ENCODE data around the gene NYNRIN. TPM values are rescaled to one million over a fixed set of nuclear protein-coding genes. Genes with fewer than 3 reads are reported as not detected.
"Not testable (repeated sequence)": the region's sequence is repeated elsewhere in the genome, so short reads cannot be mapped to it uniquely, and the experiment has no call there.

Gene NYNRIN
- total RNA-seq, 4 donors from 2014 or later = 3.2 to 15.5 (median 10.3) TPM

GRCh38 chr14:24370748-24371147, 28.1 kb upstream of the NYNRIN start:
- Histone ChIP-seq H3K4me1 (peaks cover 0 to 24% (median 12%) of the 10 kb centered on the region in 4 donors), H3K4me3 (no peak overlapping the region), H3K27ac (no peak overlapping the region), H3K27me3 (no peaks in the 10 kb centered on the region), H3K36me3 (no peaks in the 10 kb centered on the region), H3K9me3 (no peaks in the 10 kb centered on the region)
- DNase-seq = no peak
- no peak for TF ChIP-seq CTCF (IDR thresholded peaks at IDR 0.05)
- no peak for TF ChIP-seq POLR2A (IDR thresholded peaks at IDR 0.05)

- DNase-seq, H3K4me3 ChIP-seq, H3K27ac ChIP-seq, H3K36me3 ChIP-seq, H3K27me3 ChIP-seq, H3K9me3 ChIP-seq: not testable (repeated sequence)
- H3K4me1 ChIP-seq = peaks cover 0 to 18% (median 8%) of the 10 kb centered on the region in 4 donors
Measured at GRCh38 chr14:24371605-24372004, 27.2 kb upstream of the NYNRIN start.

- Histone ChIP-seq H3K4me3 (no peak overlapping the region), H3K27me3 (no peaks in the 10 kb centered on the region), H3K36me3 (no peaks in the 10 kb centered on the region), H3K9me3 (no peaks in the 10 kb centered on the region), H3K4me1 (peaks cover 0 to 12% (median 6%) of the 10 kb centered on the region in 4 donors), H3K27ac (no peak overlapping the region)
- DNase-seq = no peak
- no peak for TF ChIP-seq POLR2A (IDR thresholded peaks at IDR 0.05)
- no peak for TF ChIP-seq CTCF (IDR thresholded peaks at IDR 0.05)
Measured at GRCh38 chr14:24372701-24373416, 25.9 kb upstream of the NYNRIN start.

- no peaks in the 10 kb centered on the region for H3K4me1 ChIP-seq
- no peaks in the 10 kb centered on the region for H3K36me3 ChIP-seq
- H3K4me3 ChIP-seq = no peak overlapping the region
- no peaks in the 10 kb centered on the region for H3K27me3 ChIP-seq
- H3K9me3 ChIP-seq = no peaks in the 10 kb centered on the region
- H3K27ac ChIP-seq = no peak overlapping the region
- no peak for DNase-seq
- no peak for TF ChIP-seq POLR2A (IDR thresholded peaks at IDR 0.05)
- TF ChIP-seq CTCF (IDR thresholded peaks at IDR 0.05) = no peak
Measured at GRCh38 chr14:24376448-24377070, 22.2 kb upstream of the NYNRIN start.

GRCh38 chr14:24377126-24377525, 21.7 kb upstream of the NYNRIN start:
- H3K27me3 ChIP-seq = no peaks in the 10 kb centered on the region
- H3K4me3 ChIP-seq = no peak overlapping the region
- H3K36me3 ChIP-seq = no peaks in the 10 kb centered on the region
- TF ChIP-seq POLR2A (IDR thresholded peaks at IDR 0.05) (no peak), CTCF (IDR thresholded peaks at IDR 0.05) (no peak)
- H3K9me3 ChIP-seq = no peaks in the 10 kb centered on the region
- no peaks in the 10 kb centered on the region for H3K4me1 ChIP-seq
- no peak for DNase-seq
- no peak overlapping the region for H3K27ac ChIP-seq

GRCh38 chr14:24377657-24378056, 21.1 kb upstream of the NYNRIN start:
- Histone ChIP-seq H3K27me3 (no peaks in the 10 kb centered on the region), H3K4me1 (no peaks in the 10 kb centered on the region), H3K36me3 (no peaks in the 10 kb centered on the region), H3K4me3 (no peak overlapping the region), H3K27ac (no peak overlapping the region), H3K9me3 (no peaks in the 10 kb centered on the region)
- TF ChIP-seq POLR2A (IDR thresholded peaks at IDR 0.05) = no peak
- TF ChIP-seq CTCF (IDR thresholded peaks at IDR 0.05) = no peak
- no peak for DNase-seq

Data from Peyer's patch (tissue), 4 donors.